ENCODE measurements around the gene NPC1.
"Not testable (repeated sequence)": the region's sequence is repeated elsewhere in the genome, so short reads cannot be mapped to it uniquely, and the experiment has no call there.

Gene NPC1

GRCh38 chr18:23577521-23577920, 8.8 kb downstream of the NPC1 start:
- in situ Hi-C loops (cut with MboI; ENCODE audit: low sequenced_read_pairs), result not testable (repeated sequence)

GRCh38 chr18:23575309-23575651, 11.0 kb downstream of the NPC1 start:
- in situ Hi-C loops (cut with MboI; ENCODE audit: low sequenced_read_pairs), result no loop called here

GRCh38 chr18:23574611-23575308, 11.5 kb downstream of the NPC1 start:
- in situ Hi-C loops (cut with MboI; ENCODE audit: low sequenced_read_pairs), result no loop called here

- in situ Hi-C loops (cut with MboI; ENCODE audit: low sequenced_read_pairs), result no loop called here
Observed at GRCh38 chr18:23573626-23574431, 12.5 kb downstream of the NPC1 start.

- in situ Hi-C loops (cut with MboI; ENCODE audit: low sequenced_read_pairs), result no loop called here
Observed at GRCh38 chr18:23573020-23573419, 13.3 kb downstream of the NPC1 start.

GRCh38 chr18:23572570-23572969, 13.7 kb downstream of the NPC1 start:
- in situ Hi-C loops (cut with MboI; ENCODE audit: low sequenced_read_pairs), result no loop called here

GRCh38 chr18:23572012-23572411, 14.3 kb downstream of the NPC1 start:
- in situ Hi-C loops (cut with MboI; ENCODE audit: low sequenced_read_pairs), result no loop called here

GRCh38 chr18:23570912-23571504, 15.3 kb downstream of the NPC1 start:
- in situ Hi-C loops (cut with MboI; ENCODE audit: low sequenced_read_pairs), result no loop called here

GRCh38 chr18:23569299-23570063, 16.8 kb downstream of the NPC1 start:
- in situ Hi-C loops (cut with MboI; ENCODE audit: low sequenced_read_pairs), result no loop called here

- in situ Hi-C loops (cut with MboI; ENCODE audit: low sequenced_read_pairs), result no loop called here
Observed at GRCh38 chr18:23568281-23569138, 17.8 kb downstream of the NPC1 start.

- in situ Hi-C loops (cut with MboI; ENCODE audit: low sequenced_read_pairs), result no loop called here
Observed at GRCh38 chr18:23567671-23568070, 18.6 kb downstream of the NPC1 start.

GRCh38 chr18:23565916-23566547, 20.3 kb downstream of the NPC1 start:
- in situ Hi-C loops (cut with MboI; ENCODE audit: low sequenced_read_pairs), result no loop called here

- in situ Hi-C loops (cut with MboI; ENCODE audit: low sequenced_read_pairs), result no loop called here
Observed at GRCh38 chr18:23563377-23564043, 22.8 kb downstream of the NPC1 start.

GRCh38 chr18:23560186-23560585, 26.1 kb downstream of the NPC1 start:
- in situ Hi-C loops (cut with MboI; ENCODE audit: low sequenced_read_pairs), result no loop called here

- in situ Hi-C loops (cut with MboI; ENCODE audit: low sequenced_read_pairs), result not testable (repeated sequence)
Observed at GRCh38 chr18:23557511-23557910, 28.8 kb downstream of the NPC1 start.

- in situ Hi-C loops (cut with MboI; ENCODE audit: low sequenced_read_pairs), result no loop called here
Observed at GRCh38 chr18:23556145-23556780, 30.0 kb downstream of the NPC1 start.

GRCh38 chr18:23553887-23554286, 32.4 kb downstream of the NPC1 start:
- in situ Hi-C loops (cut with MboI; ENCODE audit: low sequenced_read_pairs), result no loop called here

GRCh38 chr18:23552505-23552904, 33.8 kb downstream of the NPC1 start:
- in situ Hi-C loops (cut with MboI; ENCODE audit: low sequenced_read_pairs), result no loop called here

- in situ Hi-C loops (cut with MboI; ENCODE audit: low sequenced_read_pairs), result no loop called here
Observed at GRCh38 chr18:23551978-23552377, 34.3 kb downstream of the NPC1 start.
